Activated naive CD4-positive, alpha-beta T cell treated with Interleukin-2 at 50 U/mL for 16 hours (primary cell): ENCODE data around the gene TTC34.
"Not testable (repeated sequence)": the region's sequence is repeated elsewhere in the genome, so short reads cannot be mapped to it uniquely, and the experiment has no call there.

Experiments
- DNase-seq: peaks from one replicate; pipeline ENCODE4 v3.0.0-alpha.2; 2020

Gene TTC34

DNA sequence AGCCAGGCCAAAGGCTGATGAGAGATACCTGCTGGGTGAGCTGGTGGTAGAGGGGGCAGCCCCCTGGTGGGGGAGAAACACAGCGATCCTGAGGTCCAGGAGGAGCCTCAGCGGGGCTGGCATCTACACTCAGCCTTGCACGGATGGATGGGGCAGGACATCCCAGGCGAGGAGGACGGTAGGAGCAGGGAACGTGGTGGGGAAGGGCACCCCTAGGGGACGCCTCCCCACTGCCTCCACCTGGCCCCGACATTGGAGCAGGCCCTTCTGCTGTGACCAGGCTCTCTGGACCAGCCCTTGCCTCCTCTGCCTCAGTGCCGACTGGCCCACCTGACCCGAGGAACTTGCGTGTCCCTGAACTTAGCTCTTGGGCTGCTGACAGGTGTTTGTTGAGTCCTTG lies 162.3 kb downstream of the TTC34 start:
- DNase-seq = no peak

DNA sequence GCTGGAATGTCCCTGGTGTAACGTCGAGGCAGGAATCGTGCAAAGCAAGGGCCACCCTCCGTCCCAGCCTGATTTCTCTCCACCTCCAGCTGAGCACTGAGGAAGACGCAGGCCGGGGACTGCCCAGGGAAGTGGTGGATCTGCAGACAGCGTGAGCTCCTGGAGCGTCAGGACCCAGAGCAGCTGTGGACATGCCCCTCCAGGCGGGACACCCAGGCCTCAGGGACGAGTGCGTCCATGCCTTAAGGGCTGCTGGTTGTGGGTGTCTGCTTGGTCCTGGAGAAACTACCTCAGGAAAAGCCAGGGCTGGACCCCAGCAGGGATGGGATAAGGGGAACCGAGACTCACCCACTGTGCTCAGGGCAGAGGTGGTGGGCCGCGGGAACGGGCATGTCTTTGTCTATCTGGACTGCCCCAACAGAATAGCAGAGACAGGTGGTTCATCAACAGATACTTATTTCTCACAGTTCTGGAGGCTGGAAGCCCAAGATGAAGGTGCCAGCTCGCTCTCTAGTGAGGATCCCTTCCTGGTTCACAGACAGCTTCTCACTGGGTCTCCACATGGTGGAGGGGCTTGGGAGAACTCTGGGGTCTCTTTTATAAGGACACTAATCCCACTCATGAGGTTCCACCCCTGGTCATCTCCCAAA lies 162.9 kb downstream of the TTC34 start:
- no peak for DNase-seq

DNA sequence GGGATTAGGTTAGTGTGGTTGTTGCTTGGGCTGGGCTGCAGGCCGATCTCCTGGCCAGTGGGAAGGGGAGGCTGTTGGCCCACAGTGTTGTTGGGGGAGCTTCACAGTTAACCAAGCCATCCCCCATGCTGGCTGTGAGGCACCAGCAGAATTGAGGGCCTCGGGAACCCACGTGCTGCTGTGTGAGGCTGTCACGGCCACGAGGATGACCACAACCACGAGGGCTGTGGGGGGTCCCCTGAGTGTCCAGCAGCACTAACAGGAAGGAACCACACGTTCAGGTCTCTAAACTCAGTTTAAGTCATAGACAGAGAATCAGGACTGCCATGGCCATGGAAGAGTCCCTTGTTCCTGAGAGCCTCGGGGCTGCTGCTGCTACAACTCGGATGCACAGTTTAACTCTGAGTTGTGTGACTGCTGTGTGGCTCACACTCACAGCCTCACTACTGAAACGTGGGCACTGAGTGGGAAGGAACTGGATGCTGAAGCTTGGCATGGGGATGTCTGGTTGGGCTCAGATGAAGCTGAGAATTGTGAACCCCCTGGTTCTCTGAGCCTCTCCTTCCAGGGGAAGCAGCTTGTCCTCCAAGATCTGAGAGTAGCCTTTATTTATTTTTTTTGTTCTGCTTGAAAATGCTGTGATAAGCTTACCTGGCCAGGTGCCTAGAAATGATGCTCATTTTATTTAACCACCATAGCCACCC lies 163.9 kb downstream of the TTC34 start:
- DNase-seq = no peak

DNA sequence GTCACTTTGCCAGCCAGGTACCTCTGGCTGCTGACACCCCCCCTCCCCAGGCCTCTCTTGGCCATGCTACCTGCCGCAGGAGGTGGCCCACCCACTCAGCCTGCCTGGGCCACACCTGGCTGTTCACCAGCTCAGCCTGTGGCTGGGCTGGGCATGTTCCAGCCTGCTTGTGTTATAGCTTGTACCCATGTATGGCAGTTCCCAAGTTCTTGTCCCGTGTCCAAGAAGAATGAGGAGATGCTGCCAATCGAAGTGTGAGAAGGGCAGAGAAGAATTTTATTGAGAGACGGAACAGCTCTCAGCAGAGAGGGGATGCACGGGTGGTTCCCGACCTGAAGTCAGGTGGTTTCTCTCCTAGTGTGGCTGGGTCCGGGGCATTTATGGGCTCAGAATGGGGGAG lies 164.8 kb downstream of the TTC34 start:
- DNase-seq = no peak

DNA sequence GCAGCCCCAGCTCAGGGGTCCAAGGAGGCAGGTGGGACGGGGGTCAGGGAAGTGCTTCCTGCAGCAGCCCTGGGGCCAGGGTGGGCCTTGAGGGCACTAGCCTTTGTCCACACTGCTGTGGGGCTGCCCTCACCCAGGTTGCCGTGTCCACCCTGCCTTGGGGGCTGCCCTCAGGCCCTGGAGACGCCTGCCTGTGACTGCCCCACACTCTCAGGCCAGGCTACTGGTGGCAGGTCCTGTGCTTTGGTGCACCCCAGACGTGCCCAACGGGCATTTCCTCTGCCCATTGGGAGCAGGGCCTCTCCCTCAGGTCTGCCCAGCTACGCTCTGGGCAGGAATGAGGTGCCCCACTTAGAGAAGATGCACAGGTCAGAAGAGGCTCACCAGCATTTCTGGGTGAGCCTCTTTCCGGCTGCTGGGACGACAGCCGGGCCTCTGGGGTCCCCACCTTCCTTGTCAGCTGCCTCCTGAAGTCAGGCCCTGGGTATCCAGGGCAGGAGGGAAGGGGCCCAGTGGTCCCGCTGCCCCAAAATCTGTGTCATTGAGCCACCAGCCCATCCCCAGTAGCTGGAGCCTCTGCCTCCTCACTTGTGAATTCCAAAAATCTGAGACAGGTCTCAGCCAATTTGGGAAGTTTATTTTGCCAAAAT lies 166.0 kb downstream of the TTC34 start:
- DNase-seq = no peak

DNA sequence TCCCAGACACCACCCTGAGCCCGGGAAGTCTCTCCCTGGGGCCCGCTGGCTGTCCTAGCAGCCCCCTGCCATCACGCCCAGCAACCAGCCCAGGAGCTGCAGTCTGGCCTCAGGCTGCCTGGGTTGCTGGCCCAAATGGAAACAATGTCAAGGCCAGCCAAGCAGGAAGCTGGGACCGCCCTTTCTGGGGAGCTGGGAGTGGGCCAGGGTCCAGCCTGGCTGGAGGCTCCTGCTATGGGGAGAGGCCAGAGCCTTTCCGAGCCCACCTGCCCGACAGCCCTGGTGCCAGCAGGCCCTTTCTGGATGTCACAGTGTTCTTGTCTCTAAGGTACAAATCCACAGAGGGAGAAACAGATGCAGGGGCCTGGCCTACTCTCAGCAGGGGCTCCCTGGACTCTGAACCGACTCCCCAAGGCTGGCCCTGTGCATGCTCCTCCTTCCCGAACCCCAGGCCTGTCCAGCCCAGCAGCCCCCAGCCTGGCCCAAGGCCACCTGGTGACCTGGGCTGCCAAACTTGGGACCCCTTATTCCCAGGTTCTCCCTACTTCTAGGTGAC lies 167.5 kb downstream of the TTC34 start:
- no peak for DNase-seq

DNA sequence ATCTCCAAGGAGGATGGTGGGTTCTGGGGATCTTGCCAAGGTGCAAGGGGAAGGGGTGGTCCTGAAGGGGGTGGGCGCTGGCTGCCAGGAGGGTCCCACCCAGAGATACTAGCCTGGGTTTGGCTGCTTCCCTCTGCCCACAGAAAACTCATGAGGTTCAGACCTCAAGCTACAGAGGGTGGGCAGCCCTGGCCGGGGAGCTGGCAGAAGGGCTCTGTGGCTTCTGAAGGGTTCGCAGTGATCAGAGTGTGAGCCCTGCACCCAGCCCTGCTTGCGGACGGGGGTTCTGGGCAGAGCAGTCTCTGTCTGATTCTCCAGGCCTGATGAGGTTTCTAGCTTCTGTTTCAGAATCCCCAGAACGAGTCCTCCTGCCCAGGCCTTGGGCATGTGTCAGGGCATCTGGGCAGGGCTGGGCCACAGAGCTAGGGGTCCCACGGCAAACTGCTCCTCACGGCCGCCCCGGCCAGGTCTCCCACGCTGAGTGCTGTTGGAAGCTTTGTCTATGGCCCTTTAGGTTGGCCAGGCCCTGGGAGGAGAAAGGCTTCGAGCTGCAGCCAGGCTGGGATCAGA lies 168.0 kb downstream of the TTC34 start:
- no peak for DNase-seq

DNA sequence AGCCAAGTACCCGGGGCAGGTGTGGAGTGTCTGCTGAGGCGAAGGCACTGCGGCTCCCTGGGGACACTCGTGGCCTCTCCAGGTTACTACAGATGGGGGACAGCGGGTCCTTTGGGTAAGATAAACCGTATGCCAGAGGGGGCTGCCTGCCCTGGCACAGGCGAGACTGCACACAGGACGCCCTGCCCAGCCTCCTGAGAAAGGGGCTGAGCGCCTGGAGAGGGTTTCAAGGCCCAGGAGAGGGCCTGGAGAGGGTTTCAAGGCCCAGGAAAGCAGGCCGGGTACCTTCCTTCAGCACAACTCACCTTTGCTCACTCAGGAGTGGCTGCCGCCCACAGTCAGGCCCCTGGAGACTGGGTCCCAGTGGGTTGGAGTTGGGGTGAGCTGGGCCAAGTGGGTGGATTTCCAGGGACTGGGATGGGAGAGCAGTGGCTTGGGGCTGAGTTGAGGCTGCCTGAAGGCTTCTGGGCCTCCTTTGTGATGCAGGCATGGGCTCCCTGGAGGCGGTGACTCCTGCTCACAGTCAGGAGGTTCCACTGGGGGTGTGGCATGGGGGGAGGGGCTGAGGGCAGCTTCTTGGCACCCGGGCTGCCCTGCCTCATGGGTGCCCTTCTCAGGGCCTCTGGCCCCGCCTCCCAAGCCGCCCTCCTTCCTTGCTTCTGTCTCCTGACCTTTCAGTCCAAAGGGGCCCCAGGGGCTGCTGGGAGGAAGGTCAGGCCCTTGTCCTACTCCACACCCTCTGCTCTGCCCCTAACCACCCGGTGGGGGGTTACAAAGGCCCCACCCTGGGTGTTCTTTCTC lies 168.7 kb downstream of the TTC34 start, which contains the start of gene MMEL1:
Gene MMEL1, minus strand, starts transcription at position 456 of the 801 bp plus-strand sequence. CDS start 3,532 bp downstream, outside the sequence.
- DNase-seq = no peak

DNA sequence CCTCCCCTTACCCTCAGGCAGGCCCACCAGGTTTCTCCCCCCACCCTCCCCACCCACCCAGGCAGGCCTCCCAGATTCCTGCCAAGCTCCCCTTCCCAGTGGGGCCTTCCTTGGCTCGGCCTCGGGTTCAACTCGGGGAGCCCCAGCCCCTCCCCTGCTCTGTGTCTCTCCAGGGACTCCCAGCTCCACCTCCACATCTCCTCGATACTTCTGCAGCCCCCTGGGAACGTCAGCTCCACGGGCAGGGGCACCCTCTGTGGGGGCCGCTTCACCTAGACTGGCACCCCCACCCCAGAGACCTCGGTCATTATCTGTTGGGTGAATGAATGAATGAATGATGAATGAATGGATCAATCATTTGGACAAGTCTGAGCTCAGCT lies 169.5 kb downstream of the TTC34 start:
- DNase-seq = no peak

DNA sequence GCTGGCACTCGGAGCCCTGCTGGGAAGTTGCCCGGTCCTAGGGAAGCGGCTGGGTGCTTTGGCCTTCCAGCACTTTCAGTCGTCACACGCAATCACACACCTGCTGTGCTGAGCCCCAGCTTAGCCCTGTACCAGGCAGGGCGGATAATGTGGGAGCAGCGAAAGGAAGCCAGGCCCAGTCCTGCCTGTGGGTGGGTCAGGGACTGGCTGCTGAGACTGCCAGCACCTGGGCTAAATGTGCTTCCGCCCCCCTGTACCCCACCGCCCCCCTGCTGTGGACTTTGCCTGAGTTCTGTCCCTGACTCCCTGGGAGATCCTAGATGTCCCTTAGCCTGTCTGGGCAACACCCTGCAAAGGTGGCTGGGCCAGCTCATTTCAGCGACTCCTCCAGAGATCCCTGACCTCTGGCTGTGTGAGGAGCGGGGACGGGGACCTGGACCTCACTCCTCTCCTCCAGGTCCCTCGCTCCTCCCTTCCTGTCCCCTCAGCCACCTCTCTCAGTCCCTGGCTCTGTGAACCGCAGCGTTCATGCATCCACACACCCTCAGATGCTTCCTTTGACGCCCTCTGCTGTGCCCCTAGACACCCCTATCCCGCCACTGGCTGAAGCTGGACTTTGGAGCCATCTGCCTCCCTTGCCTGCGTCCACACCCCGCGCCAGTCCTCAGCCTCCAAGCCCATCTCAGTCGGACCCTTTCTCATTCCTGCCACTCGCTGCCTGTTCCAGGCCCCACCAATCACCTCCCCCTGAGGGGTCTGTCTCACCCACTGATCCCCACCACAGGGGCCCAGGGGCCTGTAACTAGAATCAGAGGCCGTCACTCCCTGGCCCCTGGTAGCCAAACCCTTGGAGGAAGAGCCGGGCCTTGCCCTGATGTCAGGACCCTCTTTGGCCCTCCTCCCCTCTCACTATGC lies 170.1 kb downstream of the TTC34 start:
- DNase-seq = no peak

DNA sequence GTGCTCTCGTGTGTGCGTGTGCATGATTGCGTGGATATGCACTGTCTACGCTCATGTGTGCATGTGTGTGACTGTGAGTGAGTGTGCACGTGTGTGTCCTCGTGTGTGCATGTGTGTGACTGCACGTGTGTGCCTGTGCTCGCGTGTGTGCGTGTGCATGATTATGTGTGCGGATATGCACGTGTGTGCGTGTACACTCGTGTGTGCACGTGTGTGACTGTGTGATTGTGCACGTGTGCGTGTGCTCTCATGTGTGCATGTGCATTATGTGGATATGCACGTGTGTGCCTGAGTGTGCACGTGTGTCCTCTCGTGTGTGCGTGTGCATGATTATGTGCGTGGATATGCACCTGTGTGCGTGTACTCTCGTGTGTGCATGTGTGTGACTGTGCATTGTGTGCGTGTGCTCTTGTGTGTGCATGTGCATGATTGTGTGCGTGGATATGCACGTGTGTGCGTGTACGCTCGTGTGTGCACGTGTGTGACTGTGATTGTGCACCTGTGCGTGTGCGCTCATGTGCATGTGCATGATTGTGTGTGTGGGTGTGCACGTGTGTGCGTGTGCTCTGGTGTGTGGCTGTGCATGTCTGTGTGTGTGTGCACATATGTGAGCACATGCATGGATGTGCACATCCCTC lies 170.9 kb downstream of the TTC34 start:
- DNase-seq = no peak

DNA sequence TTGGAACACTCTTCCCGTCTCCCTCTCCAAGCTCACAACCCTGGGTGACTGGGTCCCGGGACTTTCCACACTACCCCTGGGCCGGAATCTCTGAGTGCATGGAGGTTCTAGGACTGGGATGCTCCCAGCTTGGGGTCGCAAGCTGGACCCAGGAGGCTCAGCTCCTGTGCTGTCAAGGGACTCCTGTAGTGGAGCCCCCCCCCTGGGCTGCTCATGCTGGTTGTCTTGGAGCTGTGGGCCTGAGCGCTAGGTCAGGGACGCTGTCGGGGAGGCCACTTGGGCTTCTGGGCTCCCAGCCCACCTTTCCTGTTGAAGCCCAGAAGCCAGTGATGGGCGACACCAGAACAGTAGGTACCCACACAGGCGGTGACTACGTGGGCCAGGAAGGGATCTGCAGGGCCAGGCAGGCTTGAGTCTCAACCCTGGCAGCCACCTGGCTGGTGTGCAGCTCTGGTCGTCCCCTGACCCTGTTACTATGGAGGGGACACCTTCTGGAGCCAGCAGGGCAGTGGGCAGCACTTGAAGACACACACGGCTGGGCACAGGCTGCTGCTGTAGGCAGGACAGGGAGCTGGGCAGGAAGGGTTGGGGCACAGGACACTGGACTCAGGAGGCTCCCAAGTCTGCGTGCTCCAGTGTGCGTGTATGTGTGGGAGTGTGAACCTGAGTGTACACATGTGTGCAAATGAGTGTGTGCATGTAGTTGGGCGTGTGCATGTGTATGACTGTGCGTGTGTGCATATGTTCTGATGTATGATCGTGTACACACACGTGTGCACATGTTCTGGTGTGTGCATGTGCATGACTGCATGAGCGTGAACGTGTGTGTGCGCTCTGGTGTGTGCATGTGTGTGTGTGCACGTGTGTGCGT lies 171.6 kb downstream of the TTC34 start:
- no peak for DNase-seq

DNA sequence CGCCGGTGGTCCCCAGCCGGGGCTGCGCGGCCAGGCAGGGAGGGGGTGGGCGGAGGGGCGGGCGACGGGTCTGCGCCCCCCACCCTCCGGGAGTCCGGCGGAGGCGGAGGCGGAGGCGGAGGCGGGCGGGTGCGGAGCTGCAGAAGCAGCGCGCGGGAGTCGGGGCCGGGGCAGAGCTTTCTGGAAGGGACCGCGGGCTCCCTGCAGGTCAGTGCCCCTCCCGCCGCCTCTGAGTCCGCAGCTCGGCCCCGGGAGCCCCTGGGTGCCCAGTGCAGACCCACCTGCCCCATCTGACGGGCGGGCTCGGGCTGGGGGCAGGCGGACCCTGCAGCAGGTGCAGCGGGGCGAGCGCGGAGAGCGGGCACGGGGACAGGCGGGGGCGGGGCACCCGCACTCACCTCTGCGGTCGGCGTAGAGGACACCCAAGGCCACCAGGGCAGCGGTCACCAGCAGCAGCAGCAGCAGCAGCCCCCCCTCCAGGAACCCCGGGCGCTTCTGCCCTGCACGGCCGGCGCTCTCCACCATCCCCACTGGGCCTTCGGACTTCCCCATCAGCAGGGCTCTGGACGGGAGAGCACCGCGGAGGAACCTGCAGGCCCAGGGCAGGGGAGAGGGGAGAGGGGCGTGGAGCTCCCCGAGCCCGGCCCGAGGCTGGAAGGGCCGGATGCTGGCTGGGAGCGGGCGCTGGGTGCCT lies 172.4 kb downstream of the TTC34 start:
- DNase-seq = no peak

DNA sequence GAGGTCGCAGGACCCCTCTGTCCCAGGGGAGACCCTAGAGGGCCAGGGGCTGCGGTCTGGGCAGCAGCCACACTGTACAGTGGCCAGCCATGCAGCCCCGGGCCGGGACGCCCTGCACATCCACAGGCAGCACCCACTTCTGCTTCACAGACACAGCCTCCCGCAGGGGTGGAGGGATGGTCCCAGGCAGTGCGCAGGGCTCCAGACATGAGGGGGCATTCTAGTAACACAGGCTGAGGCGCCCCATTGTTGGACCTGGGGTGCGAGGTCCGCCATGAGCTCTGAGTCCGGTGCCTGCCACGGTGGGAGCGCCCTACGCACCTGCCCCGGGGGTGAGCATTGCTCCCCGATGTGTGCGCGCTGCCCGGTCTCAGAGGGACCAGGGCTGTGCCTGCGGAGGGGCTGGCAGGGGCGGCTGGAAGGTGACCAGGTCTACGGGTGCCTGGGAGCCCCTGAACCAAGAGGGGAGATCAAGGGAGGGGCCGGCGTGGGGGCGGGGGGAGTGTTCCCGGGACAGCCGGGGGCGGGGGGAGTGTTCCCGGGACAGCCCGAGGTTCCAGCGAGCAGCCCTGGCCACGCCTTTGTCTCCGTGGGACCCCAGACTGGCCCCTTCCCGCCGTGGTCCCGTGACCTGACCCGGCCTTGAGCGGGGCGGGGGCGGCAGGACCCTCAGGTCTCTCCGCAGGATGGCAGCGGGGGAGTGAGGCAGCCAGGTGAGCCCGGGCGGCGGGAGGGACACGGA lies 173.1 kb downstream of the TTC34 start:
- DNase-seq = no peak

DNA sequence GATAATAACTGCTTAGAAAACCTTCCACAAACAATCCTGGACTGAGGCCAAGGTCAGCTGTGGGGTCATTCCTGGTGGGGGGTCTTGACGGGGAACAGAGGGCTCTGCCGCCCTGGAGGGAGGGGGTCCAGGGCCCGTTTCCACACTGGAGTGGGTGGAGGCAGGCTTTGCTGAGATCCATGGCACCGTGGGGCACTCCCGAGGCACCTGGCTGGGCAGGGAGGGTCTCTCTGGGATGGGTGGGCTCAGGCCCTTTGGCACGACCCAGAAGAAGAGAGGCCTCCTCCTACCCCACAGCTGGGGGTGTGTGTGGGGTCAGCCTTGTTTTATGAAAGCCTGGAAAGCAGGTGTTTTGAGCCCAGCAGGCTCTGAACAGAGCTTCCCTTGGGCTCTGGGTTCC lies 173.7 kb downstream of the TTC34 start:
- DNase-seq = no peak

DNA sequence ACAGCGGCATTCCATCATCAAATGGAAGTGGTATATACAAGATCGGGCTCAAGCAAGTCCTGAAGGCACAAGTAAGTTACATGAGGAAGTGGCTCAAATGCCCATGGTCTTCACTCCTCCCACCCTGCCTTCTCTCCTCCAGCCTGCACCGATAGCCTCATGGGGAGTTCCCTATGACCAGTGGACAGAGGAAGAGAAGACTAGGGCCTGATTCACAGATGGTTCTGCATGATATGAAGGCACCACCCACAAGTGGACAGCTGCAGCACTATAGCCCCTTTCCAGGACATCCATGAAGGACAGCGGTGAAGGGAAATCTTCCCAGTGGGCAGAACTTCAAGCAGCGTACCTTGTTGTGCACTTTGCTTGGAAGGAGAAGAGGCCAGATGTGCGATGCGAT lies 175.7 kb downstream of the TTC34 start:
- not testable (repeated sequence) for DNase-seq

DNA sequence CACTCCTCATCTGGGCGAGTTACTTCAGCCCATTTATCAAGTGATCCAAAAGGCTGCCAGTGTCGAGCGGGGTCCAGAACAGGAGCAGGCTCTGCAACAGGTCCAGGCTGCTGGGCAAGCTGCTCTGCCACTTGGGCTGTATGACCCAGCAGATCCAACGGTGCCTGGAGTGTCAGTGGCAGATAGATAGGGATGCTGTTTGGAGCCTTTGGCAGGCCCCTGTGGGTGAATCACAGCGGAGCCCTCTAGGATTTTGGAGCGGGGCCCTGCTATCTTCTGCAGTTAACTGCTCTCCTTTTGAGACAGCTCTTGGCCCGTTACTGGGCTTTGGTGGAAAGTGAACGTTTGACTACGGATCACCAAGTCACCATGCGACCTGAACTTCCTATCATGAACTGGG lies 176.2 kb downstream of the TTC34 start:
- no peak for DNase-seq

DNA sequence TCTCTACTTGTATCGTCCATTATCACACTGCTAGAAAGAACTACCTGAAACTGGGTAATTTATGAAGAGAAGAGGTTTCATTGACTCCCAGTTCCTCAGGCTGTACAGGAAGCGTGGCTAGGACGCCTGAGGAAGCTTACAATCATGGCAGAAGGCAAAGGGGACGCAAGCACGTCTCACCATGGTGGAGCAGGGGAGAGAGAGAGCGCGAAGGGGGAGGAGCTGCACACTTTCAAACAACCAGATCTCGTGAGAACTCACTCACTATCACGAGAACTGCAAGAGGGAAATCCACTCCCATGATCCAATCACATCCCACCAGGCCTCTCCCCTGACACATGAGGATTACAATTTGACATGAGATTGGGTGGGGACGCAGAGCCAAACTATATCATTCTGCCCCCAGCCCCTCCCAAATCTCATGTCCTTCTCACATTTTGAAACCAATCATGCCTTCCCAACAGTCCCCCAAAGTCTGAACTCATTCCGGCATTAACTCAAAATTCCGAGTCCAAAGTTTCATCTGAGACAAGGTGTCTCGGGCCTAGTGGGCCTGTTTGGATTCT lies 176.7 kb downstream of the TTC34 start:
- DNase-seq = no peak
